Esophagus squamous epithelium (tissue), 4 donors: Measurements from ENCODE around the gene BIVM.

Source experiments
- POLR2A ChIP-seq, 4 donors: fragments of 450-650 bp; IDR thresholded peaks; one replicate each; pipeline ENCODE4 v1.6.1; 2017; ENCODE audit warnings: antibody characterized with exemption in 4 of 4, mild to moderate bottlenecking in 4 of 4, moderate library complexity in 3 of 4
- TF ChIP-seq, protein P1 (sequence below), 6 experiments: fragments of 450-650 bp in 4 of 6; fragments of 200-600 bp in 2 of 6; sonication (generic) in 2 of 6; IDR thresholded peaks; one replicate each; pipeline ENCODE4 v1.5.1; 2016 to 2019; ENCODE audit warnings: antibody characterized with exemption in 6 of 6, mild to moderate bottlenecking in 4 of 6, moderate library complexity in 4 of 6

DNA sequence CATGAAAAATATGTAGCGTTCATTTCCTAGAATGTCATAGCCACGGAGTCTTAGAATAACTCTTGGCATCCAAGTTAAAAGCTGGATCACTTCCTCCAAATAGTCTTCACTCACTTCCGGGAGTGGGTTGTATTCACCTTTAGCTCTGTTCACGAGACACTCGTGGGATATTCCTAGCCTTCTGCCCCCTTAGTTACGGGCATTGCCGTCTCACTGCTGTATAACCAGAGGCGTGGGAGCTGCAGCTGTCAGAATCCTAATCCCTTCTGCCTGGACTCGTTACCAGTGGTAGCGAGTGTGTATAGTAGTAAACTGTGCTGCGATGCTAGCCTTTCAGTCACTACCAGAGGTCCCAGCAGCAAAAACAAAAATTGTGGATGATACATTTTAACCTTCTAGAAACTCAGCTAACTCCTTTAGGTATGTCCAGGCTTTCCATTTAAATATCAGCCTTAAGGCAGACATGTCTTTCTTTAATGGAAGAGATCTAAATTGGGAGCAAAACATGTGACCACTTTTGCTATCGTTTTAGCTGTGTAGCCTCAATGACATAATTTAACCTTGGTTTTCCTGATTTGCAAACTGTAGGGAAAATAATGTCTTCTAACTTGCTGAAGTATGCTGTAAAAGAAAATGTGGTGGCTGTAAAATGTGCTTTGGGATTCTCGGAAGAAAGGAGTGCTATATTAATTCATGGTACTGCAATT lies 81.0 kb downstream of the BIVM start:
- TF ChIP-seq POLR2A (IDR thresholded peaks at IDR 0.05) = no peak
- TF ChIP-seq, protein P1, sequence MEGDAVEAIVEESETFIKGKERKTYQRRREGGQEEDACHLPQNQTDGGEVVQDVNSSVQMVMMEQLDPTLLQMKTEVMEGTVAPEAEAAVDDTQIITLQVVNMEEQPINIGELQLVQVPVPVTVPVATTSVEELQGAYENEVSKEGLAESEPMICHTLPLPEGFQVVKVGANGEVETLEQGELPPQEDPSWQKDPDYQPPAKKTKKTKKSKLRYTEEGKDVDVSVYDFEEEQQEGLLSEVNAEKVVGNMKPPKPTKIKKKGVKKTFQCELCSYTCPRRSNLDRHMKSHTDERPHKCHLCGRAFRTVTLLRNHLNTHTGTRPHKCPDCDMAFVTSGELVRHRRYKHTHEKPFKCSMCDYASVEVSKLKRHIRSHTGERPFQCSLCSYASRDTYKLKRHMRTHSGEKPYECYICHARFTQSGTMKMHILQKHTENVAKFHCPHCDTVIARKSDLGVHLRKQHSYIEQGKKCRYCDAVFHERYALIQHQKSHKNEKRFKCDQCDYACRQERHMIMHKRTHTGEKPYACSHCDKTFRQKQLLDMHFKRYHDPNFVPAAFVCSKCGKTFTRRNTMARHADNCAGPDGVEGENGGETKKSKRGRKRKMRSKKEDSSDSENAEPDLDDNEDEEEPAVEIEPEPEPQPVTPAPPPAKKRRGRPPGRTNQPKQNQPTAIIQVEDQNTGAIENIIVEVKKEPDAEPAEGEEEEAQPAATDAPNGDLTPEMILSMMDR (IDR thresholded peaks at IDR 0.05) = no peak
